ENCODE measurements around the gene MEF2B.
A peak's percentile ranks its signal among the peaks of the same experiment; 100 is the strongest.
"Not testable (repeated sequence)": the region's sequence is repeated elsewhere in the genome, so short reads cannot be mapped to it uniquely, and the experiment has no call there.

Gene MEF2B

GRCh38 chr19:19138109-19138981 lies 31.7 kb downstream of the MEF2B start, which contains the start of gene TMEM161A:
Gene TMEM161A, minus strand, starts transcription at chr19:19138478. Its CDS starts 50 bp downstream, at chr19:19138428.
- Mint-ChIP-seq H3K4me1 (peaks cover 14% of the 10 kb centered on the region), H3K36me3 (ENCODE audit: low read depth) (no peaks in the 10 kb centered on the region)

GRCh38 chr19:19137556-19138108 lies 32.4 kb downstream of the MEF2B start:
- TF ChIP-seq CTCF (IDR thresholded peaks at IDR 0.05; ENCODE audit: unreplicated experiment in 3 of 3) = no peak
- H3K27ac Mint-ChIP-seq = peak overlapping the region in 1 of 3 experiments; percentile 68
- peaks cover 5% of the 10 kb centered on the region for H3K36me3 Mint-ChIP-seq (ENCODE audit: low read depth)
- H3K27me3 Mint-ChIP-seq (ENCODE audit: low read depth) = peaks cover 10% of the 10 kb centered on the region
- no peaks in the 10 kb centered on the region for H3K9me3 Mint-ChIP-seq
- peak overlapping the region; percentile 96 to 99 (median 99) for H3K4me3 Mint-ChIP-seq
- H3K4me1 Mint-ChIP-seq = peaks cover 14% of the 10 kb centered on the region

More at GRCh38 chr19:19138109-19138981, 31.7 kb downstream of the MEF2B start, which contains the start of gene TMEM161A:
- peak within 1 kb of the TSS; percentile 68 to 92 (median 79) for H3K27ac Mint-ChIP-seq
- H3K27me3 Mint-ChIP-seq (ENCODE audit: low read depth) = peaks cover 12% of the 10 kb centered on the region
- peak within 1 kb of the TSS; percentile 96 to 99 (median 99) for H3K4me3 Mint-ChIP-seq
- TF ChIP-seq CTCF (IDR thresholded peaks at IDR 0.05; ENCODE audit: unreplicated experiment in 3 of 3) = no peak
- no peaks in the 10 kb centered on the region for H3K9me3 Mint-ChIP-seq

GRCh38 chr19:19135713-19136112 lies 34.4 kb downstream of the MEF2B start:
- H3K4me1 Mint-ChIP-seq = peaks cover 14% of the 10 kb centered on the region
- H3K27me3 Mint-ChIP-seq (ENCODE audit: low read depth); H3K4me3 Mint-ChIP-seq; H3K27ac Mint-ChIP-seq; H3K9me3 Mint-ChIP-seq: not testable (repeated sequence)
- H3K36me3 Mint-ChIP-seq (ENCODE audit: low read depth) = peaks cover 18% of the 10 kb centered on the region

- TF ChIP-seq CTCF (IDR thresholded peaks at IDR 0.05; ENCODE audit: unreplicated experiment in 3 of 3) = no peak
- H3K27ac Mint-ChIP-seq = no peak overlapping the region
- H3K9me3 Mint-ChIP-seq = peaks cover 3% of the 10 kb centered on the region
- peaks cover 26% of the 10 kb centered on the region for H3K36me3 Mint-ChIP-seq (ENCODE audit: low read depth)
- H3K4me1 Mint-ChIP-seq = peaks cover 14% of the 10 kb centered on the region
- peak overlapping the region in 2 of 3 experiments; percentile 25 to 27 for H3K4me3 Mint-ChIP-seq
- H3K27me3 Mint-ChIP-seq (ENCODE audit: low read depth) = peaks cover 6% of the 10 kb centered on the region
Measured at GRCh38 chr19:19134687-19135158, 35.3 kb downstream of the MEF2B start.

- peaks cover 6% of the 10 kb centered on the region for H3K27me3 Mint-ChIP-seq (ENCODE audit: low read depth)
- H3K4me1 Mint-ChIP-seq = peaks cover 14% of the 10 kb centered on the region
- no peak for TF ChIP-seq CTCF (IDR thresholded peaks at IDR 0.05; ENCODE audit: unreplicated experiment in 3 of 3)
- peaks cover 3% of the 10 kb centered on the region for H3K9me3 Mint-ChIP-seq
- peak overlapping the region in 1 of 3 experiments; percentile 10 for H3K27ac Mint-ChIP-seq
- peak overlapping the region in 1 of 3 experiments; percentile 18 for H3K4me3 Mint-ChIP-seq
- peaks cover 31% of the 10 kb centered on the region for H3K36me3 Mint-ChIP-seq (ENCODE audit: low read depth)
Measured at GRCh38 chr19:19133985-19134384, 36.1 kb downstream of the MEF2B start.

GRCh38 chr19:19132912-19133311 lies 37.2 kb downstream of the MEF2B start:
- no peak overlapping the region for H3K4me3 Mint-ChIP-seq
- H3K27me3 Mint-ChIP-seq (ENCODE audit: low read depth) = no peaks in the 10 kb centered on the region
- peaks cover 5% of the 10 kb centered on the region for H3K9me3 Mint-ChIP-seq
- peaks cover 7% of the 10 kb centered on the region for H3K4me1 Mint-ChIP-seq
- H3K36me3 Mint-ChIP-seq (ENCODE audit: low read depth) = peaks cover 38% of the 10 kb centered on the region
- no peak overlapping the region for H3K27ac Mint-ChIP-seq
- TF ChIP-seq CTCF (IDR thresholded peaks at IDR 0.05; ENCODE audit: unreplicated experiment in 3 of 3) = no peak

Measured in nephron (organoid).